RCC 7860 (cell line): ENCODE measurements around the gene CYP4F2.
"Not testable (repeated sequence)": the region's sequence is repeated elsewhere in the genome, so short reads cannot be mapped to it uniquely, and the experiment has no call there.

Experiments used
- DNase-seq: peaks from one replicate; pipeline ENCODE4 v3.0.0-alpha.2; 2015; ENCODE audit warnings: low spot score
- FAIRE-seq: peaks from 2 replicates; lab custom pipeline; 2012; peaks lifted over from hg19 to GRCh38; lab: Jason Lieb, UNC

CYP4F2 gene

DNA sequence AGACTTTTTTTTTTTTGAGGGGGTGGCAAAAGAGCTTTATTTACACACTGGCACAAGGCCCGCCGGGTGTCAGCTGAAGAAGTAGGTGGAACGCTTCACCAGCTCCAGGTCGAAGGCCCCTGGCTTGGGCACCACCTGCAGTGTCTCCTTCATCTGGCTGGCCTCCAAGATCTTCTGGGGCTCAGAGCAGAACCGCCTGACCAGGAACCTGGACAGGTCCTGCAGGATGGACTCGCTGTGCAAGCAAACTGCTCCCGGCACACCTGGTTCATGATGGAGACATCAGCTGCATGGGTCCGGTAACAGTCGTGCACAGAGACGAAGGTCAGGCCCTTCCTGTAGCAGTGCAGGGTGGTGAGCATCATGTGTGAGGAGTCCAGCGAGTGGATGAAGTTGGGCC lies 4.4 kb upstream of the CYP4F2 start:
- FAIRE-seq (no peak), DNase-seq (no peak)

DNA sequence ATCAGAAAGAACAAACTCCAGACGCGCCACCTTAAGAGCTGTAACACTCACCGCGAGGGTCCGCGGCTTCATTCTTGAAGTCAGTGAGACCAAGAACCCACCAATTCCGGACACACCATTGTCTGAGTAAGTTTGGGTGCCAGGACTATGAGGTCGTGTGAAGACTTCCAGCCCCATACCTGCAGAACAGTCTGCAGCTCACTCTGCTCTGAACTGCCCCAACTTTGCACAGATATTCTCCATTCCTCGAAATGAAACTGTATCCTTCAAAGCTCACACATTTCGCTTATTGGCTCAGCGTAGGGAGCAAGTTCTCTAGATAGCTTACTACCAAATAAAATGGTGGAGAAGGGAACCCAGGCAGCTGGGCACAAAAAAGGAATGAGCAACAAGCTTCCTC lies 2.6 kb upstream of the CYP4F2 start:
- no peak for DNase-seq

GRCh38 chr19:15900032-15900431 lies 2.2 kb upstream of the CYP4F2 start:
- DNase-seq, FAIRE-seq: not testable (repeated sequence)

More for the DNA sequence above, 2.6 kb upstream of the CYP4F2 start:
- FAIRE-seq = no peak

GRCh38 chr19:15899561-15899960 lies 1.7 kb upstream of the CYP4F2 start:
- not testable (repeated sequence) for DNase-seq, FAIRE-seq

DNA sequence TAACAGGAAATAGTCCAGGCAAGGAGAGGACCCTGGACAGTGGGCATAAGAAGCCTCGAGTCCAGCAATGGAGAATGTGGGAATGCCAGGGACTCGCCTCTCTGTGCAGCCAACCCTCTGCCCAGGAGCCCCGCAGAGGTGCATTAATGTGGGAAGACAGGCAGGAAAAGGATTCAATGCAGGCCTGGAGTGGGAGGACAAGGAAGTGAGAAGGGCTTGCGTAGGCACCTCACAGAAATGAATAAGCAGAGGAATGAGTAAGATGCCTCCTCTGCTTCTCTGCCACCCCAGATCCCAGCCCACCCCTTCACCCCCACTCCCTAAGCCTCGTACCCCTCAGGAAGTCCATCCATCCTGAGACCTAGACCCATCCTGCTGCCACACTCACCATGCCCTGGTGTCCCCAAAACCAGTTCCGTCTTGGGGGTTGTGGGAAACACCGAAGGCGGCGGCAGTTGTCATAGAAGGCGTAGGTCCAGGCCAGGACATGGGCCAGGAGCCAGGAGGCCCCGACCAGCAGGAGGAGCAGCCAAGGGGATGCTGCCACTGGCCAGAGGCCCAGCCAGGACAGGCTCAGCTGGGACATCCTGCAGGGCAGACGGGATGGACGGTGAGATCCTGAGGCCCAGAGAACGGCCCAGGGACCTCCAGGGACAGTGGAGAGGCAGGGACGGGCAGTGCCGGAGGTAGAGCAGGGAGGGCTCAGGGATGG lies 692 bp downstream of the CYP4F2 start:
- FAIRE-seq (no peak), DNase-seq (no peak)

DNA sequence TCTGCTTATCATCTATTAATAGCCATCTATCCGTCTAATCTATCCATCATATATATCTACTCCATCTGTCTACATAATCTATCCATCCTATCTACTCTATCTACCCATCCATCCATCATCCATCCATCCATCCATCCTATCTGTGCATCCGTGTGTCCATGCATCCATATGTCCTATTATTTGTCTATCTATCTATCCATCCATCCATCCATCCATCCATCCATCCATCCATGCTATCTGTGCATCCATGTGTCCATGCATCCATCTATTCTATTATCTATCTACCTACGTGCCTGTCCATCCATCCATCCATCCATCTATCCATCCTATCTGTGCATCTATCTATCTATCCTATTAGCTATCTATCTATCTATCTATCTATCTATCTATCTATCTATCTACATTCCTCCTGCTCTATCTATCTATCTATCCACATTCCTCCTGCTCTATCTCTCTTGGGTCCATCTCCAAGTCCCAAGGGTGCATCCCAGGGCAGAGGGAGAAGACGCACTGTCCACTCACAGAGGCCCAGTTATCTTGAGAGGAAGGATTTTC lies 1.9 kb downstream of the CYP4F2 start:
- no peak for FAIRE-seq
- DNase-seq = no peak

DNA sequence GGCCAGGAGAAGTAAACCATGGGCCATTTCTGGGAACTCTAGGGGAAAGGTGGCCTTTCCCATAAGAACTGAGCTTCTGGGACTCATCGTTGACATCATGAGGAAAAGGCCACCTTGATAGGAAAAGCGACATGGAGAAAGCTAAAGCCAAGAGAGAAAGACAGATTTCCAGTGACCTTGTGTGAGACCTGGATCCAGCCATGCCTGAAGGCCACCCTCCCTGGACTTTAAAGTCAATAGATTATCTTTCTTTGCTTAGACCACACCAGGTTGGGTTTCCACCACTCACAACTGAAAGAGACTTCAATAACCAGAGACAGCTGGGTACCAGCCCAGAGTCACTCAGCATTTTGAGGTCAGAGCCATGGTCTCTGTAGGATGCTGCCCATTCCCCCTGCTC lies 3.5 kb downstream of the CYP4F2 start:
- no peak for FAIRE-seq
- DNase-seq = no peak

- FAIRE-seq = no peak
- no peak for DNase-seq
These were observed 4.4 kb downstream of the CYP4F2 start for GRCh38 chr19:15893477-15893876.

DNA sequence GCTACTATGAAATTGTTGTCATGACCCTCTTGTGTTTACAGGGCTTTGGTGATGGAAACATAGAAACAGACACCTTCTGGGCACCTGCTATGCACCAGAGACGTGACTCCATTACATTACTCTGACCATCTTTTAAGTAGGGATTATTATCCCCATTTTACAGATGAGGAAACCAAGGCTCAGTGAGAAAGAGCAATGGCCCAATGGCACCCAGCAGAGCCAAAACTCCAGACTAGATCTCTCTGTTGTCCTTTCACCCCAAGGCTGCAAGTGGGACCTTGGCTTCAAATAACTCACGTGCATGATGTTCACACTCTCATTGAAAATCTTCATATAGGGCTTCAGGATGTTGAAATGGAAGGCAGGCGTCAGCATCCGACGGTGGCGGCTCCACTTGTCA lies 5.9 kb downstream of the CYP4F2 start:
- DNase-seq (no peak), FAIRE-seq (no peak)

- FAIRE-seq (no peak), DNase-seq (no peak)
These were observed 6.4 kb downstream of the CYP4F2 start for GRCh38 chr19:15891434-15891833.

DNA sequence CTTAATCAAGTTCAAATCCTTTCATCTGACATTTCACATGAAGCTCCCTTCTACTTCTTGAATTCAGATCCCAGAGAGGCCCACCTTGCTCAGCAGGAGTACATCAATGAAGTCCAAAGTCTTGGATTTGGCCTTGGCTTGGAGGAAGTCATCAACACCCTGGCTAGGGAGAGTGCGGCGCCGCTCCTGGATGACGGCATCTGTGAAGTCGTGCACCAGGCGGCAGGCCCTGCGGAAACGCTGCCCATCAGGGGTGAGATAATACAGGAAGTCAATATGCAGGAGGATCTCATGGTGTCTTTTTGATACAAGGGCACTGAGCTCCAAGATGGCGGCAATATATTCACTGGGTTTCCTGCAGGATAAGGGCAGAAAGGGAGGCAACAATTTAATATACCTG lies 8.5 kb downstream of the CYP4F2 start:
- not testable (repeated sequence) for DNase-seq, FAIRE-seq

DNA sequence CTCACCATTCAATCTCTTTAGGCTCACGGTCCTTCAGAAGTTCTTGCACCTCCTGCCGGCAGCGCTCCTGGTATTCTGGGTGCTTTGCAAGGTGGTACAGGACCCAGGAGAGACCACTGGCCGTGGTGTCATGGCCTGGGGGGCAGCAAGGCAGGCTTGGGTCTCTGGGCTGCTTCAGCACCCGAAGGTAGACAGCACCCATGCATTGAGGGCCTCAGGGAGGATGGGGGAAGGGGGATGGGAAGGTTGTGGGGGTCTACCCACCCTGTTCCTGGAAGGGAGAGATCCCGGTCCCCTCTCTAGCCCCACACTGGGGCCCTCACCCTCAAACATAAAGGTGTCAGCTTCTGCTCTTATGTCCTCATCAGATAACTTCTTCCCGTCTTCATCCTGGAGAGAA lies 12.0 kb downstream of the CYP4F2 start:
- DNase-seq = no peak
- no peak for FAIRE-seq

GRCh38 chr19:15885167-15885566 lies 12.7 kb downstream of the CYP4F2 start:
- DNase-seq = no peak
- FAIRE-seq = no peak

DNA sequence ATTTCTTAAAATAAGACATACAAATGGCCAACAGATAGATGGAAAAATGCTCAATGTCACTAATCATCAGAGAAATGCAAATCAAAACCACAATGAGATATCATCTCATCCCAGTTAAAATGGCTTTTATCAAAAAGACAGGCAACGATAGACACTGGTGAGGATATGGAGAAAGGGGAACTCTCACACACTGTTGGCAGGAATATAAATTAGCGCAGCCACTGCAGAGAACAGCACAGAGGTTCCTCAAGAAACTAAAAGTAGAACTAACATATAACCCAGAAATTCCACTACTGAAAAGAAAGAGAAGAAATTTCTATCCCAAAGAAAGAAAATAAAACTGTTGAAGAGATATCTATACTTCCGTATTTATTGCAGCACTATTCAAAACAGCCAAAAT lies 14.5 kb downstream of the CYP4F2 start:
- DNase-seq, FAIRE-seq: not testable (repeated sequence)

DNA sequence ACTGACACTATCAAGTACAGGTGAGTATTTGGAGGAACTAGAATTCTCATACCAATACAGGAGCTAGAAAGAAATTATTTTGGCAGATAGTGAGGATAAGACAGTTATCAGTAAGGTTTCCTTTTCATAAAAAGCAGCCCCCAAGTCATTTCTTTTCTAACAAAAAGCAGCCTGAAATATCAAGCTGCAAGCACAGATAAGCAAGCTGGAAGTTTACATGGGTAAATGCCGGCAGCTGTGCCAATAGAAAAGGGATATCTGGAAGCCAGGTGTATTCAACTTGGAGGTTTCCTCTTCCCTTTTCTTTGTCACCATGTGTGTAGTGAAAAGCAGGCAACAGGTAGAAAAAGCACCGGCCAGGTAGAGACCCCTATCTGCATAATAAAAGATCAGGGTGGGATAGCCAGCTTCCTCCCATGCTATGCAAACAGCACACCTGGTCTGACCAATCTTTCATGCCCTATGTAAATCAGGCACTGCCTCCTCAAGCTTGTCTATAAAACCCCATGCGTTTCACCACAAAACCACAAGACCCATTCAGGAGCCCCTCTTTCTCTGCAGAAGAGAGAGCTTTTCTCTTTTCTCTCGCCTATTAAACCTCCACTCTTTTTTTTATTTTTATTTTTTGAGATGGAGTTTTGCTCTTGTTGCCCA lies 22.9 kb downstream of the CYP4F2 start:
- FAIRE-seq (no peak), DNase-seq (no peak)

GRCh38 chr19:15873771-15874170 lies 24.1 kb downstream of the CYP4F2 start:
- DNase-seq, FAIRE-seq: not testable (repeated sequence)

GRCh38 chr19:15871570-15871969 lies 26.3 kb downstream of the CYP4F2 start:
- FAIRE-seq (no peak), DNase-seq (no peak)

DNA sequence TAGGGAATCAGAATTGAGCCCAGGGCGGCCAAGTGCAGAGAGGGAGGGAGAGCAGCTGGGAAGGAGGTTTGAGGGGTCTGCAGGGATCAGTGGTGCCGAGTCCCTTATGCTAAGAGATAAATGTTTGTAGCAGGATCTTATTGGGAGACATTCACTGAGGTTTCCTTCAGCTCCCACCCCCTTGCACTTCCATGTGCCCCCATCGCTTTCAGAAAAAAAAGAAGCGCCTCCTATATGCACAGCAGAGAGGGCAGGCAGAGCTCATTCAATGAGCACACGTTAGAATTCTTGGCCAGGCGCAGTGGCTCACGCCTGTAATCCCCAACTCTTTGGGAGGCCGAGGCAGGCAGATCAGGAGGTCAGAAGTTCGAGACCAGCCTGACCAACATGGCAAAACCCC lies 28.0 kb downstream of the CYP4F2 start:
- no peak for DNase-seq
- FAIRE-seq = no peak

DNA sequence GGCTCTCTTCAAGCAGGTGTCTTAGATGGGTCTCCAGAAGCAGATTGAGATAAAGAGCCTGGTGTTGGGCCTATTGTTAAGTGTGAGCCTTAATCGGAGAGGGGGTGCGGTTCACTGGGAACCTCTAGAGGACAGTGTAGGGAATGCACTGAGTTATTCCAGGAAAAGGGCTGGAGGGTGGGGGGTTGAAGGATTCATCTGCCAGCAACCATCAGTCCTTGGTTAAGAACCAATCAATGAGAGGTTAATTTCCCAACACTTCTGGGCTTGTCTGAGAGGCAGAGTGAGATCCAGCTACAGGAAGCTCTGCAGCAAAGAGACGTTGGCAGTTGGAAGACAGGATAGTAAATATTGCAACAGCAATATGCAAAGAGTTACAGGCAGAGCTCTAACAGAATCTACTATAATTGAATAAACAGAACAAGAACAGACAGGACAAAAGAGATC lies 28.7 kb downstream of the CYP4F2 start:
- DNase-seq = peak; percentile 43
- peak; percentile 50 for FAIRE-seq

GRCh38 chr19:15866636-15867035 lies 31.2 kb downstream of the CYP4F2 start:
- DNase-seq = peak; percentile 51
- peak; percentile 93 for FAIRE-seq

GRCh38 chr19:15864824-15865223 lies 33.0 kb downstream of the CYP4F2 start:
- DNase-seq (peak; percentile 55), FAIRE-seq (no peak)

GRCh38 chr19:15863272-15863671 lies 34.6 kb downstream of the CYP4F2 start:
- FAIRE-seq = peak; percentile 87
- DNase-seq = peak; percentile 96
